Stimulated activated CD8-positive, alpha-beta memory T cell treated with anti-CD3 and anti-CD28 coated beads, Interleukin-12 subunit alpha, Interleukin-12 subunit beta, amount 100 ng/mL, for 1 hour (primary cell): Measurements from ENCODE around the gene ANKRD18A.
"Not testable (repeated sequence)": the region's sequence is repeated elsewhere in the genome, so short reads cannot be mapped to it uniquely, and the experiment has no call there.

Source experiments
- DNase-seq: peaks from one replicate; pipeline ENCODE4 v3.0.0-alpha.2; 2020; ENCODE audit warnings: low read depth

ANKRD18A gene

GRCh38 chr9:38626006-38626405 is 5.6 kb upstream of the ANKRD18A start:
- no peak for DNase-seq

GRCh38 chr9:38622951-38623350 is 2.6 kb upstream of the ANKRD18A start:
- no peak for DNase-seq

GRCh38 chr9:38622288-38622674 is 1.9 kb upstream of the ANKRD18A start:
- DNase-seq = no peak

- DNase-seq = no peak
Observed at GRCh38 chr9:38621434-38622287, 1.3 kb upstream of the ANKRD18A start.

- DNase-seq = no peak
Observed at GRCh38 chr9:38619556-38620447, 594 bp downstream of the ANKRD18A start.

- DNase-seq = not testable (repeated sequence)
Observed at GRCh38 chr9:38598029-38598745, 22.2 kb downstream of the ANKRD18A start.

- not testable (repeated sequence) for DNase-seq
Observed at GRCh38 chr9:38595117-38595516, 25.3 kb downstream of the ANKRD18A start.

GRCh38 chr9:38591346-38592063 is 28.9 kb downstream of the ANKRD18A start:
- DNase-seq = not testable (repeated sequence)

- not testable (repeated sequence) for DNase-seq
Observed at GRCh38 chr9:38583765-38584164, 36.6 kb downstream of the ANKRD18A start.

GRCh38 chr9:38580112-38580511 is 40.3 kb downstream of the ANKRD18A start:
- not testable (repeated sequence) for DNase-seq

GRCh38 chr9:38576181-38576580 is 44.2 kb downstream of the ANKRD18A start:
- not testable (repeated sequence) for DNase-seq

- DNase-seq = not testable (repeated sequence)
Observed at GRCh38 chr9:38566048-38566447, 54.3 kb downstream of the ANKRD18A start.

- not testable (repeated sequence) for DNase-seq
Observed at GRCh38 chr9:38565178-38565577, 55.2 kb downstream of the ANKRD18A start.

GRCh38 chr9:38563911-38564310 is 56.5 kb downstream of the ANKRD18A start:
- DNase-seq = not testable (repeated sequence)

- DNase-seq = not testable (repeated sequence)
Observed at GRCh38 chr9:38561134-38561533, 59.3 kb downstream of the ANKRD18A start.

GRCh38 chr9:38559172-38559571 is 61.2 kb downstream of the ANKRD18A start:
- DNase-seq = not testable (repeated sequence)

- not testable (repeated sequence) for DNase-seq
Observed at GRCh38 chr9:38557746-38558145, 62.6 kb downstream of the ANKRD18A start.

- not testable (repeated sequence) for DNase-seq
Observed at GRCh38 chr9:38554966-38555365, 65.4 kb downstream of the ANKRD18A start.

GRCh38 chr9:38553019-38553418 is 67.4 kb downstream of the ANKRD18A start:
- not testable (repeated sequence) for DNase-seq

GRCh38 chr9:38546497-38547163 is 73.8 kb downstream of the ANKRD18A start:
- DNase-seq = peak; percentile 12

GRCh38 chr9:38540535-38540934 is 79.9 kb downstream of the ANKRD18A start:
- DNase-seq = not testable (repeated sequence)
